HT-29 (cell line): ENCODE data around the gene RNASE4. TPM values are rescaled to one million over a fixed set of nuclear protein-coding genes. Genes with fewer than 3 reads are reported as not detected.

Source experiments
- DNase-seq: peaks from one replicate; pipeline ENCODE4 v3.0.0-alpha.2; 2015; ENCODE audit warnings: low spot score
- small RNA-seq: library from RNA; depleted of rRNA; stranded (forward); fragments of <200 nt; gene quantifications from one replicate; pipeline ENCODE3, GENCODE V24; 2014
- total RNA-seq: library from RNA; depleted of rRNA; stranded (reverse); fragments of >200 nt; shearing (Covaris generic); gene quantifications from 2 replicates; pipeline ENCODE4 v1.2.3, GENCODE V29; 2014; rRNA removed

Gene RNASE4
- total RNA-seq, 1 experiment from 2014 or later = 8.7 TPM

GRCh38 chr14:20743556-20743955 is 59.2 kb downstream of the RNASE4 start:
- DNase-seq = peak; percentile 16

- no peak for DNase-seq
Observed at GRCh38 chr14:20745571-20746358, 61.4 kb downstream of the RNASE4 start, which contains the start of gene EDDM3A. Gene EDDM3A (plus strand): TSS chr14:20745887. CDS start chr14:20747581, 1,694 bp downstream.

- DNase-seq = no peak
Observed at GRCh38 chr14:20746566-20746965, 62.2 kb downstream of the RNASE4 start.

GRCh38 chr14:20748439-20748838 is 64.1 kb downstream of the RNASE4 start:
- no peak for DNase-seq

GRCh38 chr14:20750194-20750593 is 65.8 kb downstream of the RNASE4 start:
- no peak for DNase-seq

Small RNA genes within 50 kb of the gene (small RNA-seq; reads per million reads assigned to genes)
- gene RF00019 = not detected

Other genes with a start within 250 kb of the RNASE4 start
- gene KLHL33, start 248.4 kb upstream of the RNASE4 start, total RNA-seq = not detected in 2 replicates
- 44.2 and 44.5 TPM in 2 replicates for gene OSGEP, start 229.7 kb upstream of the RNASE4 start, total RNA-seq
- 64.0 TPM in 2 replicates for gene APEX1, start 229.3 kb upstream of the RNASE4 start, total RNA-seq
- 33.1 and 35.7 TPM in 2 replicates for gene PIP4P1, start 223.1 kb upstream of the RNASE4 start, total RNA-seq
- gene PNP, start 215.2 kb upstream of the RNASE4 start, total RNA-seq = 82.7 and 90.1 TPM in 2 replicates
- gene RNASE10, start 179.0 kb upstream of the RNASE4 start, total RNA-seq = not detected in 2 replicates
- not detected in 2 replicates for gene RNASE9, start 123.5 kb upstream of the RNASE4 start, total RNA-seq
- gene RNASE11, start 96.6 kb upstream of the RNASE4 start, total RNA-seq = not detected in 2 replicates
- not detected in 2 replicates for gene RNASE12, start 93.2 kb upstream of the RNASE4 start, total RNA-seq
- not detected in 2 replicates for gene OR6S1, start 42.9 kb upstream of the RNASE4 start, total RNA-seq
- 0.57 and 4.0 TPM in 2 replicates for gene ANG, start 4.2 kb downstream of the RNASE4 start, total RNA-seq
- not detected in 2 replicates for gene EDDM3A, start 61.3 kb downstream of the RNASE4 start, total RNA-seq
- not detected in 2 replicates for gene EDDM3B, start 83.8 kb downstream of the RNASE4 start, total RNA-seq
- not detected in 2 replicates for gene RNASE6, start 96.7 kb downstream of the RNASE4 start, total RNA-seq
- gene RNASE1, start 118.3 kb downstream of the RNASE4 start, total RNA-seq = 0.37 and 7.7 TPM in 2 replicates
- gene RNASE3, start 206.8 kb downstream of the RNASE4 start, total RNA-seq = not detected in 2 replicates